ENCODE measurements around the gene ABCC1. TPM values are rescaled to one million over a fixed set of nuclear protein-coding genes. Genes with fewer than 3 reads are reported as not detected.
A peak's percentile ranks its signal among the peaks of the same experiment; 100 is the strongest.

ABCC1 gene
- total and polyA plus RNA-seq, 12 donors: 12.4 to 38.8 (median 28.0) TPM

- no peak overlapping the region for H3K27ac ChIP-seq
- H3K4me1 ChIP-seq (replicated peaks in 1 of 2): peaks cover 0 to 5% of the 10 kb centered on the region in 2 donors
- TF ChIP-seq CTCF (IDR thresholded peaks at IDR 0.05) (no peak), POLR2A (IDR thresholded peaks at IDR 0.05) (no peak)
- 97 to 100% (median 98%) methylated on average over 5 to 11 of the region's 11 CpGs for WGBS, 4 donors
- no peaks in the 10 kb centered on the region for H3K9me3 ChIP-seq (replicated peaks in 1 of 3)
- H3K4me3 ChIP-seq: no peak overlapping the region
- intact Hi-C loops (cut with DNase I): no loop called here
- DNase-seq: no peak
- H3K36me3 ChIP-seq (replicated peaks in 1 of 2): peaks cover 0 to 68% of the 10 kb centered on the region in 2 donors
- H3K27me3 ChIP-seq: no peaks in the 10 kb centered on the region
These were observed 191.7 kb downstream of the ABCC1 start for GRCh38 chr16:16141141-16141540.

- no peak overlapping the region for H3K27ac ChIP-seq
- intact Hi-C loops (cut with DNase I): no loop called here
- 77 to 93% (median 88%) methylated on average over 6 to 7 of the region's 7 CpGs for WGBS, 4 donors
- no peaks in the 10 kb centered on the region for H3K9me3 ChIP-seq (replicated peaks in 1 of 3)
- H3K36me3 ChIP-seq (replicated peaks in 1 of 2): peaks cover 0 to 60% of the 10 kb centered on the region in 2 donors
- peaks cover 0 to 5% of the 10 kb centered on the region in 2 donors for H3K4me1 ChIP-seq (replicated peaks in 1 of 2)
- DNase-seq: no peak
- no peak for TF ChIP-seq POLR2A (IDR thresholded peaks at IDR 0.05)
- TF ChIP-seq CTCF (IDR thresholded peaks at IDR 0.05): no peak
- no peak overlapping the region for H3K4me3 ChIP-seq
- no peaks in the 10 kb centered on the region for H3K27me3 ChIP-seq
These were observed 192.5 kb downstream of the ABCC1 start for GRCh38 chr16:16141784-16142396.

GRCh38 chr16:16143038-16143763, 193.8 kb downstream of the ABCC1 start:
- H3K36me3 ChIP-seq (replicated peaks in 1 of 2): peaks cover 0 to 48% of the 10 kb centered on the region in 2 donors
- H3K4me1 ChIP-seq (replicated peaks in 1 of 2): peaks cover 0 to 5% of the 10 kb centered on the region in 2 donors
- H3K4me3 ChIP-seq: no peak overlapping the region
- TF ChIP-seq CTCF (IDR thresholded peaks at IDR 0.05): peak in 1 of 6 experiments; percentile 19
- TF ChIP-seq POLR2A (IDR thresholded peaks at IDR 0.05): no peak
- H3K27ac ChIP-seq: no peak overlapping the region
- WGBS, 4 donors: 85 to 91% (median 87%) methylated on average over 14 to 15 of the region's 15 CpGs
- DNase-seq: no peak
- H3K9me3 ChIP-seq (replicated peaks in 1 of 3): no peaks in the 10 kb centered on the region
- no peaks in the 10 kb centered on the region for H3K27me3 ChIP-seq
- intact Hi-C loops (cut with DNase I): no loop called here

GRCh38 chr16:16143931-16144330, 194.5 kb downstream of the ABCC1 start:
- no peaks in the 10 kb centered on the region for H3K9me3 ChIP-seq (replicated peaks in 1 of 3)
- no peak overlapping the region for H3K27ac ChIP-seq
- no peak for DNase-seq
- no peaks in the 10 kb centered on the region for H3K27me3 ChIP-seq
- intact Hi-C loops (cut with DNase I): no loop called here
- no peak overlapping the region for H3K4me3 ChIP-seq
- H3K4me1 ChIP-seq (replicated peaks in 1 of 2): peaks cover 0 to 5% of the 10 kb centered on the region in 2 donors
- 88 to 97% (median 94%) methylated on average over 7 to 8 of the region's 8 CpGs for WGBS, 4 donors
- H3K36me3 ChIP-seq (replicated peaks in 1 of 2): peaks cover 0 to 40% of the 10 kb centered on the region in 2 donors
- no peak for TF ChIP-seq POLR2A (IDR thresholded peaks at IDR 0.05)
- TF ChIP-seq CTCF (IDR thresholded peaks at IDR 0.05): no peak

Measured in adrenal gland (tissue), 12 donors.